Hindlimb muscle (tissue), 1 donor: ENCODE measurements around the gene LSP1. TPM values are rescaled to one million over a fixed set of nuclear protein-coding genes. Genes with fewer than 3 reads are reported as not detected.
A peak's percentile ranks its signal among the peaks of the same experiment; 100 is the strongest.
"Not testable (repeated sequence)": the region's sequence is repeated elsewhere in the genome, so short reads cannot be mapped to it uniquely, and the experiment has no call there.

ENCODE experiments used
- DNase-seq: peaks from one replicate; pipeline ENCODE4 v3.0.0-alpha.2; 2013
- polyA plus RNA-seq: library from polyadenylated mRNA; unstranded; fragments of 120-200 nt; gene quantifications from one replicate; pipeline ENCODE4 v1.2.1, GENCODE V29; 2013; ENCODE audit not compliant: insufficient read length

Gene LSP1
- polyA plus RNA-seq, 1 donor, result 77.7 TPM

GRCh38 chr11:1877211-1878136 is 24.6 kb downstream of the LSP1 start:
- DNase-seq, result no peak

GRCh38 chr11:1878137-1879031 is 25.5 kb downstream of the LSP1 start:
- peak; percentile 73 for DNase-seq

GRCh38 chr11:1879342-1879940 is 26.6 kb downstream of the LSP1 start:
- DNase-seq, result no peak

- DNase-seq, result peak; percentile 85
These were observed 27.2 kb downstream of the LSP1 start for GRCh38 chr11:1879941-1880720.

- DNase-seq, result no peak
These were observed 28.0 kb downstream of the LSP1 start for GRCh38 chr11:1880746-1881441.

- peak; percentile 89 for DNase-seq
These were observed 28.8 kb downstream of the LSP1 start for GRCh38 chr11:1881442-1882264.

GRCh38 chr11:1882265-1883238 is 29.7 kb downstream of the LSP1 start:
- peak; percentile 94 for DNase-seq

- no peak for DNase-seq
These were observed 30.7 kb downstream of the LSP1 start for GRCh38 chr11:1883346-1884302.

- no peak for DNase-seq
These were observed 31.4 kb downstream of the LSP1 start for GRCh38 chr11:1884303-1884700.

GRCh38 chr11:1886551-1886950 is 33.7 kb downstream of the LSP1 start:
- not testable (repeated sequence) for DNase-seq

- no peak for DNase-seq
These were observed 34.8 kb downstream of the LSP1 start for GRCh38 chr11:1887451-1888346.

- DNase-seq, result no peak
These were observed 35.5 kb downstream of the LSP1 start for GRCh38 chr11:1888347-1888753.

GRCh38 chr11:1888811-1889210 is 35.9 kb downstream of the LSP1 start:
- DNase-seq, result no peak

- no peak for DNase-seq
These were observed 36.5 kb downstream of the LSP1 start for GRCh38 chr11:1889224-1889930.

- no peak for DNase-seq
These were observed 37.3 kb downstream of the LSP1 start for GRCh38 chr11:1889941-1890855.
